Measurements from ENCODE around the gene FNDC3B.
"Not testable (repeated sequence)": the region's sequence is repeated elsewhere in the genome, so short reads cannot be mapped to it uniquely, and the experiment has no call there.

Gene FNDC3B

DNA sequence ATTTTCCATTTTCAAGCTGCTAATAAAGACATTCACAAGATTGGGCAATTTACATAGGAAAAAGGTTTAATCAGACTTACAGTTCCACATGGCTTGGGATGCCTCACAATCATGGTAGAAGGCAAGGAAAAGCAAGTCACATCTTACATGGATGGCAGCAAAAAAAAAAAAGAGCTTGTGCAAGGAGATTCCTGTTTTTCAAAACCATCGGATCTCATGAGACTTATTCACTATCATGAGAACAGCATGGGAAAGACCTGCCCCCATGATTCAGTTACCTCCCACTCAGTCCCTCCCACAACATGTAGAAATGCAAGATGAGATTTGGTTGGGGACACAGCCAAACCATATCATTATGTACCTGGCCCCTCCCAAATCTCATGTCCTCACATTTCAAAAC, 202.0 kb downstream of the FNDC3B start:
- in situ Hi-C loops (cut with MboI; ENCODE audit: low pct_unique_long_range_greater_than_20kb, low sequenced_read_pairs, unreplicated experiment), result no loop called here
- no peak for TF ChIP-seq CTCF (IDR thresholded peaks at IDR 0.05; ENCODE audit: extremely low read depth, insufficient read depth, missing control alignments)
- DNase-seq (ENCODE audit: low spot score), result no peak

GRCh38 chr3:172242471-172242870, 203.1 kb downstream of the FNDC3B start:
- DNase-seq (ENCODE audit: low spot score); in situ Hi-C loops (cut with MboI; ENCODE audit: low pct_unique_long_range_greater_than_20kb, low sequenced_read_pairs, unreplicated experiment): not testable (repeated sequence)

DNA sequence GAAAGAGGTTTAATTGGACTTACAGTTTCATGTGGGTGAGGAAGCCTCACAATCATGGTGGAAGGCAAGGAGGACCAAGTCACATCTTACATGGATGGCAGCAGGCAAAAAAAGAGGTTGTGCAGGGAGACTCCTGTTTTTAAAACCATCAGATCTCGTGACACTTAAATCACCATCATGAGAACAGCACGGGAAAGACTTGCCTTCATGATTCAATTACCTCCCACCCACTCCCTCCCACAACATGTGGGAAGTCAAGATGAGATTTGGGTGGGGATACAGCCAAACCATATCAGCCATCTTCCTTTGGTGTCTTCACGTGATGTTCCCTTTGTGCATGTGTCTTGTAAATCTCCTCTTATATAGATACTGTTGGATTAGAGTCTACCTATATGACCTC, 204.0 kb downstream of the FNDC3B start:
- in situ Hi-C loops (cut with MboI; ENCODE audit: low pct_unique_long_range_greater_than_20kb, low sequenced_read_pairs, unreplicated experiment); DNase-seq (ENCODE audit: low spot score): not testable (repeated sequence)

DNA sequence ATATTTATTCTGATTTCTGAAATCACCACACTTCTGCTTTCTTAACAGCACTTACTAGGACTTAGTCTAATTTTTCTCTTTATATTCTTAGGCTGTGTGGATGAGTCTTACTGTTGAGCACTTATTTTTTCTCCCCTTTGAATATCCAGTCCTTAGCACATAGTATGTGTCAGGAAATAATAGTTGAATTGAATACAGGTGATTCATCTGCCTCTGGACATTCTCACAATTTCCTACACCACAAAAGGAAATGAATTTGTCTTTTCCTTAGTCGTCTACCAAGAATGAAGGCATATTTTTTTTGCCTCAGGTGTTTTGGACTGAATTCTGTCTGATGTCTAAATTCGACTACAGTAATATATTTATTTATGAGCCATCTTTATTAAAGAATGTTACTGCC, 204.6 kb downstream of the FNDC3B start:
- no peak for DNase-seq (ENCODE audit: low spot score)
- in situ Hi-C loops (cut with MboI; ENCODE audit: low pct_unique_long_range_greater_than_20kb, low sequenced_read_pairs, unreplicated experiment), result no loop called here
- TF ChIP-seq CTCF (IDR thresholded peaks at IDR 0.05; ENCODE audit: extremely low read depth, insufficient read depth, missing control alignments), result no peak

DNA sequence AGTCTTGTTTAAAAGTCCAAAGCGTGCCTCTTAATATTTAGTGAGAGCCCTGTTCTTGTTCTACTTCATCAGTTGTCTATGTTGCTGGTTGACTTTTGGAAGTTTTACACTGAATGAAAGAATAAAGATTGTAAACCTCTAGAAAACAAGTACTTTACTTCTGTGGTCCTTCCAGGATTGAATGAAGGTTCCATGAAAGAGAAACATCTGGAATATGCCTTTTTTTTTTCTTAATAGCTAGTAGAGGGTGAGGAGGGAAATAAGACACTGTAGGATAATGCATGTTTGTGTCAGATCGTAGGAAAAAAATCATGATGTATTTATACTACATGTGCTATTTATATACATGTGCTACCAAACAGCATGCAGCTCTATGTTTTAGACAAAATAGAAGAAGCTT, 205.9 kb downstream of the FNDC3B start:
- DNase-seq (ENCODE audit: low spot score), result no peak
- in situ Hi-C loops (cut with MboI; ENCODE audit: low pct_unique_long_range_greater_than_20kb, low sequenced_read_pairs, unreplicated experiment), result no loop called here
- no peak for TF ChIP-seq CTCF (IDR thresholded peaks at IDR 0.05; ENCODE audit: extremely low read depth, insufficient read depth, missing control alignments)

- no peak for DNase-seq (ENCODE audit: low spot score)
- TF ChIP-seq CTCF (IDR thresholded peaks at IDR 0.05; ENCODE audit: extremely low read depth, insufficient read depth, missing control alignments), result no peak
- in situ Hi-C loops (cut with MboI; ENCODE audit: low pct_unique_long_range_greater_than_20kb, low sequenced_read_pairs, unreplicated experiment), result no loop called here
Observed at GRCh38 chr3:172246107-172246844, 206.9 kb downstream of the FNDC3B start.

GRCh38 chr3:172247525-172248274, 208.3 kb downstream of the FNDC3B start:
- DNase-seq (ENCODE audit: low spot score), result no peak
- in situ Hi-C loops (cut with MboI; ENCODE audit: low pct_unique_long_range_greater_than_20kb, low sequenced_read_pairs, unreplicated experiment), result no loop called here
- TF ChIP-seq CTCF (IDR thresholded peaks at IDR 0.05; ENCODE audit: extremely low read depth, insufficient read depth, missing control alignments), result no peak

Measured in GM13977 (cell line).